ENCODE results near the gene SNX6. TPM values are rescaled to one million over a fixed set of nuclear protein-coding genes. Genes with fewer than 3 reads are reported as not detected.

SNX6 gene
- total RNA-seq, 3 donors from 2014 or later (not counting 1 experiment from before 2014, with no cell fraction given) = 62.6 to 77.7 (median 67.1) TPM

DNA sequence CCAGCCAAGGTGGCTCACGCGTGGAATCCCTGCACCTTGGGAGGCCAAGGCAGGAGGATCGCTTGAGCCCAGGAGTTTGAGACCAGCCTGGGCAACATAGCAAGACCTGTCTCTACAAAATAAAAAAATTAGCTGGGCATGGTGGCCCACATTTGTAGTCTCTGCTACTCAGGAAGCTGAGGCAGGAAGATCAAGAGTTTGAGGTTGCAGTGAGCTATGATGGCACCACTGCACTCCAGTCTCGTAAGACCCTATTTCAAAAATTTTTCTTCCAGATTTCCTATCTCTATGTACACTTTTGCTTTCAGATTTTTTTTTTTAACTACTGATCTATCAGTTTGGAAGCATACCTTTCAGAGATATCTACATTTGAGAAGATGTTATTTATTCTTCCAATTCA lies 15.3 kb downstream of the SNX6 start:
- Histone ChIP-seq H3K4me3 (ENCODE audit: low read length) (no peak overlapping the region), H3K36me3 (ENCODE audit: control insufficient read depth, insufficient read depth, low read length) (peaks cover 18% of the 10 kb centered on the region), H3K9me3 (ENCODE audit: control insufficient read depth, insufficient read depth, low read length) (no peaks in the 10 kb centered on the region), H3K4me1 (ENCODE audit: control insufficient read depth, insufficient read depth, low read length) (peaks cover 7% of the 10 kb centered on the region), H3K27me3 (ENCODE audit: control insufficient read depth, insufficient read depth, low read length) (no peaks in the 10 kb centered on the region), H3K27ac (ENCODE audit: low read length) (no peak overlapping the region)
- H3K4me1 Mint-ChIP-seq = peaks cover 22 to 28% of the 10 kb centered on the region in 2 donors
- WGBS (ENCODE audit: insufficient coverage) = 89% methylated on average over 4 of the region's 4 CpGs
- no peak for ATAC-seq
- H3K4me3 Mint-ChIP-seq = no peak overlapping the region
- TF ChIP-seq, protein P1, sequence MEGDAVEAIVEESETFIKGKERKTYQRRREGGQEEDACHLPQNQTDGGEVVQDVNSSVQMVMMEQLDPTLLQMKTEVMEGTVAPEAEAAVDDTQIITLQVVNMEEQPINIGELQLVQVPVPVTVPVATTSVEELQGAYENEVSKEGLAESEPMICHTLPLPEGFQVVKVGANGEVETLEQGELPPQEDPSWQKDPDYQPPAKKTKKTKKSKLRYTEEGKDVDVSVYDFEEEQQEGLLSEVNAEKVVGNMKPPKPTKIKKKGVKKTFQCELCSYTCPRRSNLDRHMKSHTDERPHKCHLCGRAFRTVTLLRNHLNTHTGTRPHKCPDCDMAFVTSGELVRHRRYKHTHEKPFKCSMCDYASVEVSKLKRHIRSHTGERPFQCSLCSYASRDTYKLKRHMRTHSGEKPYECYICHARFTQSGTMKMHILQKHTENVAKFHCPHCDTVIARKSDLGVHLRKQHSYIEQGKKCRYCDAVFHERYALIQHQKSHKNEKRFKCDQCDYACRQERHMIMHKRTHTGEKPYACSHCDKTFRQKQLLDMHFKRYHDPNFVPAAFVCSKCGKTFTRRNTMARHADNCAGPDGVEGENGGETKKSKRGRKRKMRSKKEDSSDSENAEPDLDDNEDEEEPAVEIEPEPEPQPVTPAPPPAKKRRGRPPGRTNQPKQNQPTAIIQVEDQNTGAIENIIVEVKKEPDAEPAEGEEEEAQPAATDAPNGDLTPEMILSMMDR (IDR thresholded peaks at IDR 0.05) = no peak
- DNase-seq = peak in 1 of 2 donors; percentile 20
- no peaks in the 10 kb centered on the region for H3K27me3 Mint-ChIP-seq (ENCODE audit: low read depth in 2 of 2)
- intact Hi-C loops (cut with micrococcal nuclease) = no loop called here
- peak overlapping the region; percentile 59 to 81 for H3K27ac Mint-ChIP-seq
- no peaks in the 10 kb centered on the region for H3K9me3 Mint-ChIP-seq
- no peaks in the 10 kb centered on the region for H3K36me3 Mint-ChIP-seq

DNA sequence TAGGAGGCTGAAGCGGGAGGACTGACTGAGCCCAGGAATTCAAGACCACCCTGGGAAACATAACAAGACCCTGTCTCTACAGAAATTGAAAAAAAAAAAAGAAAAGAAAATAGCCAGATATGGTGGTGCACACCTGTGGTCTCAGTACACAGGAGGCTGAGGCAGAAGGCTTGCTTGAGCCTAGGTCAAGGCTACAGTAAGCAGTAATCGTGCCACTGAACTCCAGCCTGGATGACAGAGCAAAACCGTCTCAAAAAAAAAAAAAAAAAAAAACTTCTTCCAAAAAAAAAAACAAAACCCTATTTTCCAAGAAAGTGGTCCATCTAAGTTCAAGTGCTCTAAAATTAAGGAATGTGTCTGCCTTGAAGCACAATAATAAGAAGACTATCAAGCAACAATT lies 19.8 kb downstream of the SNX6 start:
- Histone ChIP-seq H3K27me3 (ENCODE audit: control insufficient read depth, insufficient read depth, low read length) (no peaks in the 10 kb centered on the region), H3K4me1 (ENCODE audit: control insufficient read depth, insufficient read depth, low read length) (peaks cover 3% of the 10 kb centered on the region), H3K4me3 (ENCODE audit: low read length) (no peak overlapping the region), H3K36me3 (ENCODE audit: control insufficient read depth, insufficient read depth, low read length) (peaks cover 45% of the 10 kb centered on the region), H3K9me3 (ENCODE audit: control insufficient read depth, insufficient read depth, low read length) (no peaks in the 10 kb centered on the region), H3K27ac (ENCODE audit: low read length) (no peak overlapping the region)
- 94% methylated on average over 2 of the region's 3 CpGs for WGBS (ENCODE audit: insufficient coverage)
- Mint-ChIP-seq H3K9me3 (no peaks in the 10 kb centered on the region), H3K4me1 (peaks cover 10 to 13% of the 10 kb centered on the region in 2 donors), H3K4me3 (no peak overlapping the region), H3K27ac (peak overlapping the region; percentile 23 to 38), H3K36me3 (peaks cover 6% of the 10 kb centered on the region), H3K27me3 (ENCODE audit: low read depth in 2 of 2) (no peaks in the 10 kb centered on the region)
- intact Hi-C loops (cut with micrococcal nuclease) = no loop called here
- ATAC-seq (no peak), DNase-seq (no peak)
- TF ChIP-seq, protein P1 (IDR thresholded peaks at IDR 0.05) = no peak

DNA sequence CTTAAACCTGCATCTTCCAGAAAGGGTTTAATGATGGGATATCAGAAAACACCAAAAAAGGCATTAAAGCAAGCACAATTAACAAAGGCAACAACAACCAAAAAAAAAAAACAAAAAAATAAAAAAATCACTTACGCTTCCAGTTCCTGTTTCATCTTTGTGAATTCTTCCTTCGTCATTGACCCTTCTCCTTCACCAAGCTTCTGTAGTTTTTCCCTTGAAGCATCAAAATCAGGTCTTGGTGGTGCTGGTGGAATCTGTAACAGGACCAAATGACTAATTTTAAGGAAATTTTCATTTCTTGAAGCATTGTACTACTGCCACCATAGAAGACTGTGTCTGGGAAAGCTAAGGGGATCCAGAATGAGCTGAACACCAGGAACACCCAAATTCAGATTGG lies 24.5 kb downstream of the SNX6 start:
- Histone ChIP-seq H3K27me3 (ENCODE audit: control insufficient read depth, insufficient read depth, low read length) (no peaks in the 10 kb centered on the region), H3K4me3 (ENCODE audit: low read length) (no peak overlapping the region), H3K4me1 (ENCODE audit: control insufficient read depth, insufficient read depth, low read length) (no peaks in the 10 kb centered on the region), H3K36me3 (ENCODE audit: control insufficient read depth, insufficient read depth, low read length) (peaks cover 71% of the 10 kb centered on the region), H3K9me3 (ENCODE audit: control insufficient read depth, insufficient read depth, low read length) (no peaks in the 10 kb centered on the region), H3K27ac (ENCODE audit: low read length) (no peak overlapping the region)
- WGBS (ENCODE audit: insufficient coverage) = 100% methylated on average over 1 of the region's 2 CpGs
- DNase-seq (no peak), ATAC-seq (no peak)
- Mint-ChIP-seq H3K27me3 (ENCODE audit: low read depth in 2 of 2) (no peaks in the 10 kb centered on the region), H3K4me3 (no peak overlapping the region), H3K27ac (peak overlapping the region; percentile 17 to 41), H3K36me3 (peaks cover 28% of the 10 kb centered on the region), H3K9me3 (no peaks in the 10 kb centered on the region), H3K4me1 (peaks cover 5 to 6% of the 10 kb centered on the region in 2 donors)
- intact Hi-C loops (cut with micrococcal nuclease) = no loop called here
- TF ChIP-seq, protein P1 (IDR thresholded peaks at IDR 0.05) = no peak

DNA sequence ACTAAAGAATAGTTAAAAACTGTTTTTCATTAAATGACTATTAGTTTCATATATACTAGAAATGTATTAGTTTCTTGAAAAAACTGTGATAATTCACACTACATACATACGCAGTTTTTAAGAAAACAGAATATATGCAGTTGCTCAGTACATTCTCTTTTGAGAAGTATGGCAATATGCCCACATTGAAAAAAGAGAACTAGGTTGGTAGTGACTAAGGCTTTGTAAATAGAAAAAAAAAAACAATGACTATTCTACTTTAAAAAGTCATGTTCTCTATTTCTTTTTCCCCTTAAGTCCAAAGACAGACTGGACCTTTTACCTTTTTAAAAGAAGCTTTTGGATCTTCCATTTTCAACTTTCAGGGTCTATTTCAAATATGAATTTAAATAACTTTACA lies 25.0 kb downstream of the SNX6 start:
- Histone ChIP-seq H3K27me3 (ENCODE audit: control insufficient read depth, insufficient read depth, low read length) (no peaks in the 10 kb centered on the region), H3K9me3 (ENCODE audit: control insufficient read depth, insufficient read depth, low read length) (no peaks in the 10 kb centered on the region), H3K4me3 (ENCODE audit: low read length) (no peak overlapping the region), H3K36me3 (ENCODE audit: control insufficient read depth, insufficient read depth, low read length) (peaks cover 75% of the 10 kb centered on the region), H3K27ac (ENCODE audit: low read length) (no peak overlapping the region), H3K4me1 (ENCODE audit: control insufficient read depth, insufficient read depth, low read length) (no peaks in the 10 kb centered on the region)
- Mint-ChIP-seq H3K4me1 (peaks cover 5 to 6% of the 10 kb centered on the region in 2 donors), H3K27ac (peak overlapping the region; percentile 17 to 41), H3K36me3 (peaks cover 32% of the 10 kb centered on the region), H3K27me3 (ENCODE audit: low read depth in 2 of 2) (no peaks in the 10 kb centered on the region), H3K9me3 (no peaks in the 10 kb centered on the region), H3K4me3 (no peak overlapping the region)
- TF ChIP-seq, protein P1 (IDR thresholded peaks at IDR 0.05) = no peak
- intact Hi-C loops (cut with micrococcal nuclease) = no loop called here
- no CpG with 5 or more reads among the region's 1 CpG for WGBS (ENCODE audit: insufficient coverage)
- ATAC-seq (no peak), DNase-seq (no peak)

Data from natural killer cell (primary cell).